ENCODE measurements around the gene USP26.

Gene USP26, protein sequence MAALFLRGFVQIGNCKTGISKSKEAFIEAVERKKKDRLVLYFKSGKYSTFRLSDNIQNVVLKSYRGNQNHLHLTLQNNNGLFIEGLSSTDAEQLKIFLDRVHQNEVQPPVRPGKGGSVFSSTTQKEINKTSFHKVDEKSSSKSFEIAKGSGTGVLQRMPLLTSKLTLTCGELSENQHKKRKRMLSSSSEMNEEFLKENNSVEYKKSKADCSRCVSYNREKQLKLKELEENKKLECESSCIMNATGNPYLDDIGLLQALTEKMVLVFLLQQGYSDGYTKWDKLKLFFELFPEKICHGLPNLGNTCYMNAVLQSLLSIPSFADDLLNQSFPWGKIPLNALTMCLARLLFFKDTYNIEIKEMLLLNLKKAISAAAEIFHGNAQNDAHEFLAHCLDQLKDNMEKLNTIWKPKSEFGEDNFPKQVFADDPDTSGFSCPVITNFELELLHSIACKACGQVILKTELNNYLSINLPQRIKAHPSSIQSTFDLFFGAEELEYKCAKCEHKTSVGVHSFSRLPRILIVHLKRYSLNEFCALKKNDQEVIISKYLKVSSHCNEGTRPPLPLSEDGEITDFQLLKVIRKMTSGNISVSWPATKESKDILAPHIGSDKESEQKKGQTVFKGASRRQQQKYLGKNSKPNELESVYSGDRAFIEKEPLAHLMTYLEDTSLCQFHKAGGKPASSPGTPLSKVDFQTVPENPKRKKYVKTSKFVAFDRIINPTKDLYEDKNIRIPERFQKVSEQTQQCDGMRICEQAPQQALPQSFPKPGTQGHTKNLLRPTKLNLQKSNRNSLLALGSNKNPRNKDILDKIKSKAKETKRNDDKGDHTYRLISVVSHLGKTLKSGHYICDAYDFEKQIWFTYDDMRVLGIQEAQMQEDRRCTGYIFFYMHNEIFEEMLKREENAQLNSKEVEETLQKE

DNA sequence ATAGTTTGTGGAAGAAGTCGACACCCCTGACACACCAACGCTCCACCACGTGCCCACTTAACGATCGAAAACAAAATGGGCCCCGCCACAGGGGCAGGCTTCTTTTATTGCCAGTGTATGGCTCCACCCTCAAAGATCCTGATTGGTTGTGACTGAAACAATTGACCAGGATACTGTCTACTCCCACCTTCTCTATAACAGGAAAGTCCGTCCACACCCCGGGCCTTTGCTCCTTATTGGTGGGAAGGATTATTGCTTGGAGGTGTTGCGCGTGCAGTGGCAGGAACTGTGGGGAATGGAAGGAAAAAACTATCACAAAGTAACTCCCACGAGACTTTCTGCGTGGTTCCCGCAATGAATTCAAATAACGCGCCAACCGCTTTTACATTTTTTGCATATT, at the start of gene USP26:
Gene USP26, minus strand, starts transcription at position 79 of the 400 bp plus-strand sequence. CDS start 68,889 bp downstream, outside the sequence.
- no peaks in the 10 kb centered on the region for H3K79me2 ChIP-seq (ENCODE audit: low read length)
- no peak within 1 kb of the TSS for H3K4me2 ChIP-seq (ENCODE audit: low read length)
- no peak within 1 kb of the TSS for H3K9ac ChIP-seq (ENCODE audit: low read length)
- TF ChIP-seq, protein P1, sequence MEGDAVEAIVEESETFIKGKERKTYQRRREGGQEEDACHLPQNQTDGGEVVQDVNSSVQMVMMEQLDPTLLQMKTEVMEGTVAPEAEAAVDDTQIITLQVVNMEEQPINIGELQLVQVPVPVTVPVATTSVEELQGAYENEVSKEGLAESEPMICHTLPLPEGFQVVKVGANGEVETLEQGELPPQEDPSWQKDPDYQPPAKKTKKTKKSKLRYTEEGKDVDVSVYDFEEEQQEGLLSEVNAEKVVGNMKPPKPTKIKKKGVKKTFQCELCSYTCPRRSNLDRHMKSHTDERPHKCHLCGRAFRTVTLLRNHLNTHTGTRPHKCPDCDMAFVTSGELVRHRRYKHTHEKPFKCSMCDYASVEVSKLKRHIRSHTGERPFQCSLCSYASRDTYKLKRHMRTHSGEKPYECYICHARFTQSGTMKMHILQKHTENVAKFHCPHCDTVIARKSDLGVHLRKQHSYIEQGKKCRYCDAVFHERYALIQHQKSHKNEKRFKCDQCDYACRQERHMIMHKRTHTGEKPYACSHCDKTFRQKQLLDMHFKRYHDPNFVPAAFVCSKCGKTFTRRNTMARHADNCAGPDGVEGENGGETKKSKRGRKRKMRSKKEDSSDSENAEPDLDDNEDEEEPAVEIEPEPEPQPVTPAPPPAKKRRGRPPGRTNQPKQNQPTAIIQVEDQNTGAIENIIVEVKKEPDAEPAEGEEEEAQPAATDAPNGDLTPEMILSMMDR (IDR thresholded peaks at IDR 0.05; ENCODE audit: low read depth, low read length): no peak
- no peak for TF ChIP-seq EZH2phosphoT487 (IDR thresholded peaks at IDR 0.05; ENCODE audit: low read depth)
- no peak within 1 kb of the TSS for H2AFZ ChIP-seq (ENCODE audit: low read depth, low read length)
- no peaks in the 10 kb centered on the region for H4K20me1 ChIP-seq (ENCODE audit: insufficient read depth, low read length)
- H3K27ac ChIP-seq (ENCODE audit: low read length): no peak within 1 kb of the TSS
- no peak within 1 kb of the TSS for H3K4me3 ChIP-seq (ENCODE audit: low read length)
- H3K36me3 ChIP-seq (replicated peaks; ENCODE audit: low read depth, low read length): no peaks in the 10 kb centered on the region
- no peaks in the 10 kb centered on the region for H3K9me3 ChIP-seq (ENCODE audit: insufficient read depth, low read length)
- no peaks in the 10 kb centered on the region for H3K4me1 ChIP-seq (ENCODE audit: low read length)
- no peaks in the 10 kb centered on the region for H3K27me3 ChIP-seq (ENCODE audit: low read depth, low read length)

DNA sequence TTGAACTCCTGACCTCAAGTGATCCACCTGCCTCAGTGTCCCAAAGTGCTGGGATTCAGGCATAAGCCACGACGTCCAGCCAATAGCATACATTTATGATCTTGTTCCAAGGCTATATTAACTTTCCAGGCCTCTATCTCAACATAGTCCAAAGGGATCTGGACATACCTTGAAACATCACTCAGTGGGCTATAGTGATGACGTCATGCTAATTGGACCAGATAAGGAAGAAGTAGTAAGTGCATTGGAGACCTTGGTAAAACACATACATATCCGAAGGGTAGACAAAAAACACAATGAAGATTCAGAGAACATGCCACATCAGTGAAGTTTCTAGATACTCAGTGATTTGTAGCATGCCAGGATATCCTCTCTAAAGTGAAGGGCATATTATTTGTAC, 37.4 kb upstream of the USP26 start:
- no peaks in the 10 kb centered on the region for H3K27me3 ChIP-seq (ENCODE audit: low read depth, low read length)
- H3K9ac ChIP-seq (ENCODE audit: low read length): no peak overlapping the region
- no peaks in the 10 kb centered on the region for H3K36me3 ChIP-seq (replicated peaks; ENCODE audit: low read depth, low read length)
- H3K4me1 ChIP-seq (ENCODE audit: low read length): no peaks in the 10 kb centered on the region
- H3K4me3 ChIP-seq (ENCODE audit: low read length): no peak overlapping the region
- H3K79me2 ChIP-seq (ENCODE audit: low read length): no peaks in the 10 kb centered on the region
- H3K4me2 ChIP-seq (ENCODE audit: low read length): no peak overlapping the region
- TF ChIP-seq, protein P1 (IDR thresholded peaks at IDR 0.05; ENCODE audit: low read depth, low read length): no peak
- no peak for TF ChIP-seq EZH2phosphoT487 (IDR thresholded peaks at IDR 0.05; ENCODE audit: low read depth)
- no peak overlapping the region for H2AFZ ChIP-seq (ENCODE audit: low read depth, low read length)
- H3K27ac ChIP-seq (ENCODE audit: low read length): no peak overlapping the region
- H4K20me1 ChIP-seq (ENCODE audit: insufficient read depth, low read length): no peaks in the 10 kb centered on the region
- H3K9me3 ChIP-seq (ENCODE audit: insufficient read depth, low read length): no peaks in the 10 kb centered on the region

DNA sequence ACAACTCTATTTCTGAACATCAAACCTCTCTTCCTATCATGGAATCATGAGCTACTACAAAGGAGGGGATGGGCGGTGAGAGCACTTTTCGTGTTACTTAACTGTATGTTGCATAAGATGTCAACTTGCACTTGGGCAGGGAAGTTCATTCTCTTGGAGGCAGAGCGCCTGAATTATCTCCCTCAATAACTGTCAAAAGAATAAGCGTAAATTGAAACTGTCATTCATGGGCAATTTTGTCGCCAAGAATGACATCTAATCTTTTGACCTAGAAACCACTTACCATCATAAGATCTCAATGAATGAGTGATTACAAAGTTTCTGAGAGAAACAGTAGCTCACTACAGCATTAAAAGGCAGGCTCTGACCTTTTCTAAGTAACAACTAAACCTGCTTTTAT, 23.5 kb upstream of the USP26 start:
- Histone ChIP-seq H3K4me3 (ENCODE audit: low read length) (no peak overlapping the region), H3K79me2 (ENCODE audit: low read length) (no peaks in the 10 kb centered on the region), H3K27ac (ENCODE audit: low read length) (no peak overlapping the region), H4K20me1 (ENCODE audit: insufficient read depth, low read length) (no peaks in the 10 kb centered on the region), H3K4me2 (ENCODE audit: low read length) (no peak overlapping the region), H3K4me1 (ENCODE audit: low read length) (no peaks in the 10 kb centered on the region), H3K36me3 (replicated peaks; ENCODE audit: low read depth, low read length) (no peaks in the 10 kb centered on the region), H3K9ac (ENCODE audit: low read length) (no peak overlapping the region), H3K27me3 (ENCODE audit: low read depth, low read length) (no peaks in the 10 kb centered on the region), H3K9me3 (ENCODE audit: insufficient read depth, low read length) (no peaks in the 10 kb centered on the region), H2AFZ (ENCODE audit: low read depth, low read length) (no peak overlapping the region)
- no peak for TF ChIP-seq EZH2phosphoT487 (IDR thresholded peaks at IDR 0.05; ENCODE audit: low read depth)
- TF ChIP-seq, protein P1 (IDR thresholded peaks at IDR 0.05; ENCODE audit: low read depth, low read length): no peak

Data from OCI-LY3 (cell line).